Astrocyte (in vitro differentiated cells and primary cell): ENCODE data around the gene CCDC136. TPM values are rescaled to one million over a fixed set of nuclear protein-coding genes. Genes with fewer than 3 reads are reported as not detected.
A peak's percentile ranks its signal among the peaks of the same experiment; 100 is the strongest.

Experiments used
- DNase-seq: peaks from one replicate; pipeline ENCODE4 v3.0.0-alpha.2; 2010; ENCODE audit warnings: low read depth
- FAIRE-seq: peaks from 2 replicates; lab custom pipeline; 2011; peaks lifted over from hg19 to GRCh38; lab: Jason Lieb, UNC
- H2AFZ ChIP-seq: 2 replicates; pipeline ENCODE4 v1.6.0; 2012; ENCODE audit warnings: low read depth, low read length, inconsistent platforms
- H3K27ac ChIP-seq: 2 replicates; pipeline ENCODE4 v1.5.1; 2011; ENCODE audit warnings: low read depth, low read length, inconsistent platforms
- H3K27me3 ChIP-seq: 2 replicates; pipeline ENCODE4 v1.6.0; 2011; ENCODE audit warnings: low read length, inconsistent platforms; ENCODE audit not compliant: insufficient read depth
- H3K36me3 ChIP-seq: 2 replicates; pipeline ENCODE4 v1.5.1; 2011; ENCODE audit warnings: low read length, inconsistent platforms; ENCODE audit not compliant: insufficient read depth
- H3K4me1 ChIP-seq: 2 replicates; pipeline ENCODE4 v1.5.1; 2011; ENCODE audit warnings: low read length, inconsistent platforms; ENCODE audit not compliant: insufficient read depth
- H3K4me2 ChIP-seq: 2 replicates; pipeline ENCODE4 v1.6.0; 2012; ENCODE audit warnings: low read length, inconsistent platforms
- H3K4me3 ChIP-seq: 2 replicates; pipeline ENCODE4 v1.5.1; 2011; ENCODE audit warnings: low read depth, mild to moderate bottlenecking, low read length, inconsistent platforms; ENCODE audit not compliant: insufficient read depth
- H3K79me2 ChIP-seq: 2 replicates; pipeline ENCODE4 v1.6.0; 2012; ENCODE audit warnings: mild to moderate bottlenecking, low read length, inconsistent platforms; ENCODE audit not compliant: insufficient read depth
- H3K9ac ChIP-seq: 2 replicates; pipeline ENCODE4 v1.6.0; 2012; ENCODE audit warnings: mild to moderate bottlenecking, low read length, inconsistent platforms
- H3K9me3 ChIP-seq: 2 replicates; pipeline ENCODE4 v1.5.1; 2012; ENCODE audit warnings: low read depth, mild to moderate bottlenecking, low read length, inconsistent platforms; ENCODE audit not compliant: insufficient read depth
- H4K20me1 ChIP-seq: 2 replicates; pipeline ENCODE4 v1.6.0; 2012; ENCODE audit warnings: low read length, inconsistent platforms; ENCODE audit not compliant: insufficient read depth
- H3K27ac Mint-ChIP-seq: one replicate; pipeline ENCODE4 v1.8.0; 2021; ENCODE audit warnings: mild to moderate bottlenecking, mixed read lengths; ENCODE audit not compliant: unreplicated experiment
- H3K27me3 Mint-ChIP-seq: one replicate; pipeline ENCODE4 v1.8.0; 2021; ENCODE audit warnings: low read depth, mixed read lengths; ENCODE audit not compliant: unreplicated experiment
- H3K36me3 Mint-ChIP-seq: one replicate; pipeline ENCODE4 v1.8.0; 2021; ENCODE audit warnings: low read depth, mixed read lengths; ENCODE audit not compliant: unreplicated experiment
- H3K4me1 Mint-ChIP-seq: one replicate; pipeline ENCODE4 v1.8.0; 2021; ENCODE audit warnings: low read depth, mixed read lengths; ENCODE audit not compliant: unreplicated experiment
- H3K4me3 Mint-ChIP-seq: one replicate; pipeline ENCODE4 v1.8.0; 2021; ENCODE audit warnings: mild to moderate bottlenecking, moderate library complexity, mixed read lengths; ENCODE audit not compliant: unreplicated experiment
- H3K9me3 Mint-ChIP-seq: one replicate; pipeline ENCODE4 v1.8.0; 2021; ENCODE audit warnings: mild to moderate bottlenecking, mixed read lengths; ENCODE audit not compliant: unreplicated experiment
- CTCF ChIP-seq: IDR thresholded peaks from 2 replicates; pipeline ENCODE4 v1.5.1; 2011; ENCODE audit warnings: low read depth, mild to moderate bottlenecking, inconsistent platforms, low read length, moderate library complexity; ENCODE audit not compliant: insufficient read depth
- EZH2 ChIP-seq: IDR thresholded peaks from 2 replicates; pipeline ENCODE4 v1.6.1; 2012; ENCODE audit warnings: mild to moderate bottlenecking, low read length, inconsistent platforms; ENCODE audit not compliant: insufficient read depth
- total RNA-seq: library from RNA; stranded (reverse); gene quantifications from 2 replicates; pipeline ENCODE4 v1.2.1, GENCODE V29; 2021

CCDC136 gene
- total RNA-seq, 1 donor from 2014 or later = 14.9 TPM

GRCh38 chr7:128843938-128844621 is 52.3 kb downstream of the CCDC136 start:
- Histone ChIP-seq H3K27me3 (no peaks in the 10 kb centered on the region), H3K9ac (no peak overlapping the region), H3K4me1 (peaks cover 11% of the 10 kb centered on the region), H3K79me2 (peaks cover 33% of the 10 kb centered on the region), H3K4me2 (no peak overlapping the region), H2AFZ (no peak overlapping the region), H3K27ac (no peak overlapping the region), H3K36me3 (peaks cover 69% of the 10 kb centered on the region), H3K4me3 (no peak overlapping the region), H3K9me3 (no peaks in the 10 kb centered on the region), H4K20me1 (peaks cover 94% of the 10 kb centered on the region)
- Mint-ChIP-seq H3K4me1 (no peaks in the 10 kb centered on the region), H3K27ac (no peak overlapping the region), H3K9me3 (no peaks in the 10 kb centered on the region), H3K36me3 (peaks cover 15% of the 10 kb centered on the region), H3K4me3 (no peak overlapping the region), H3K27me3 (no peaks in the 10 kb centered on the region)
- DNase-seq (no peak), FAIRE-seq (no peak)
- no peak for TF ChIP-seq CTCF
- no peak for TF ChIP-seq EZH2

GRCh38 chr7:128844777-128845311 is 53.1 kb downstream of the CCDC136 start:
- Histone ChIP-seq H3K4me2 (no peak overlapping the region), H3K9ac (no peak overlapping the region), H3K27me3 (no peaks in the 10 kb centered on the region), H4K20me1 (peaks cover 93% of the 10 kb centered on the region), H2AFZ (no peak overlapping the region), H3K79me2 (peaks cover 27% of the 10 kb centered on the region), H3K36me3 (peaks cover 71% of the 10 kb centered on the region), H3K4me3 (no peak overlapping the region), H3K27ac (no peak overlapping the region), H3K9me3 (no peaks in the 10 kb centered on the region), H3K4me1 (peaks cover 11% of the 10 kb centered on the region)
- Mint-ChIP-seq H3K4me3 (no peak overlapping the region), H3K9me3 (no peaks in the 10 kb centered on the region), H3K27ac (peak overlapping the region; percentile 53), H3K27me3 (no peaks in the 10 kb centered on the region), H3K36me3 (peaks cover 12% of the 10 kb centered on the region), H3K4me1 (no peaks in the 10 kb centered on the region)
- TF ChIP-seq EZH2 (no peak), CTCF (no peak)
- FAIRE-seq = no peak
- no peak for DNase-seq

GRCh38 chr7:128845475-128845874 is 53.7 kb downstream of the CCDC136 start:
- Mint-ChIP-seq H3K9me3 (no peaks in the 10 kb centered on the region), H3K4me1 (no peaks in the 10 kb centered on the region), H3K27ac (no peak overlapping the region), H3K4me3 (no peak overlapping the region), H3K27me3 (no peaks in the 10 kb centered on the region), H3K36me3 (peaks cover 15% of the 10 kb centered on the region)
- Histone ChIP-seq H3K9ac (no peak overlapping the region), H3K27me3 (no peaks in the 10 kb centered on the region), H3K27ac (no peak overlapping the region), H3K36me3 (peaks cover 72% of the 10 kb centered on the region), H3K4me1 (peaks cover 11% of the 10 kb centered on the region), H4K20me1 (peaks cover 93% of the 10 kb centered on the region), H3K4me2 (no peak overlapping the region), H3K79me2 (peaks cover 25% of the 10 kb centered on the region), H2AFZ (no peak overlapping the region), H3K4me3 (no peak overlapping the region), H3K9me3 (no peaks in the 10 kb centered on the region)
- DNase-seq = no peak
- no peak for FAIRE-seq
- TF ChIP-seq EZH2 = no peak
- no peak for TF ChIP-seq CTCF
